Measurements from ENCODE around the gene HSPB6. TPM values are rescaled to one million over a fixed set of nuclear protein-coding genes. Genes with fewer than 3 reads are reported as not detected.

The HSPB6 gene
- total RNA-seq, 1 donor, result not detected

GRCh38 chr19:35759697-35760096 is 2.9 kb upstream of the HSPB6 start:
- H3K4me3 ChIP-seq (ENCODE audit: low read length), result no peak overlapping the region
- peaks cover 9% of the 10 kb centered on the region for H3K27me3 ChIP-seq (ENCODE audit: insufficient read depth, low read length)
- peaks cover 34% of the 10 kb centered on the region for H3K4me1 ChIP-seq (ENCODE audit: insufficient read depth, low read length)
- H3K9me3 ChIP-seq (ENCODE audit: low read depth, low read length), result no peaks in the 10 kb centered on the region

- Histone ChIP-seq H3K27me3 (ENCODE audit: insufficient read depth, low read length) (peaks cover 9% of the 10 kb centered on the region), H3K4me3 (ENCODE audit: low read length) (peak within 1 kb of the TSS; percentile 93), H3K4me1 (ENCODE audit: insufficient read depth, low read length) (peaks cover 34% of the 10 kb centered on the region), H3K9me3 (ENCODE audit: low read depth, low read length) (no peaks in the 10 kb centered on the region)
Observed at GRCh38 chr19:35757749-35758608, 1.1 kb upstream of the HSPB6 start, which contains the start of gene PROSER3. TSS of gene PROSER3 (plus strand) at chr19:35758176. CDS start at chr19:35758216, 40 bp downstream.

- H3K4me3 ChIP-seq (ENCODE audit: low read length), result peak overlapping the region; percentile 93
- H3K9me3 ChIP-seq (ENCODE audit: low read depth, low read length), result no peaks in the 10 kb centered on the region
- H3K4me1 ChIP-seq (ENCODE audit: insufficient read depth, low read length), result peaks cover 34% of the 10 kb centered on the region
- H3K27me3 ChIP-seq (ENCODE audit: insufficient read depth, low read length), result peaks cover 9% of the 10 kb centered on the region
Observed at GRCh38 chr19:35757231-35757748, 461 bp upstream of the HSPB6 start.

GRCh38 chr19:35755550-35756376 is 1.1 kb downstream of the HSPB6 start:
- peaks cover 34% of the 10 kb centered on the region for H3K4me1 ChIP-seq (ENCODE audit: insufficient read depth, low read length)
- no peak overlapping the region for H3K4me3 ChIP-seq (ENCODE audit: low read length)
- H3K27me3 ChIP-seq (ENCODE audit: insufficient read depth, low read length), result peaks cover 9% of the 10 kb centered on the region
- H3K9me3 ChIP-seq (ENCODE audit: low read depth, low read length), result no peaks in the 10 kb centered on the region

- Histone ChIP-seq H3K4me1 (ENCODE audit: insufficient read depth, low read length) (peaks cover 34% of the 10 kb centered on the region), H3K4me3 (ENCODE audit: low read length) (no peak overlapping the region), H3K27me3 (ENCODE audit: insufficient read depth, low read length) (peaks cover 9% of the 10 kb centered on the region), H3K9me3 (ENCODE audit: low read depth, low read length) (no peaks in the 10 kb centered on the region)
Observed at GRCh38 chr19:35755131-35755549, 1.7 kb downstream of the HSPB6 start.

GRCh38 chr19:35754370-35755130 is 2.3 kb downstream of the HSPB6 start:
- peaks cover 9% of the 10 kb centered on the region for H3K27me3 ChIP-seq (ENCODE audit: insufficient read depth, low read length)
- H3K4me3 ChIP-seq (ENCODE audit: low read length), result no peak overlapping the region
- peaks cover 34% of the 10 kb centered on the region for H3K4me1 ChIP-seq (ENCODE audit: insufficient read depth, low read length)
- no peaks in the 10 kb centered on the region for H3K9me3 ChIP-seq (ENCODE audit: low read depth, low read length)

GRCh38 chr19:35753634-35754369 is 3.0 kb downstream of the HSPB6 start:
- H3K4me3 ChIP-seq (ENCODE audit: low read length), result no peak overlapping the region
- H3K4me1 ChIP-seq (ENCODE audit: insufficient read depth, low read length), result peaks cover 36% of the 10 kb centered on the region
- peaks cover 9% of the 10 kb centered on the region for H3K27me3 ChIP-seq (ENCODE audit: insufficient read depth, low read length)
- no peaks in the 10 kb centered on the region for H3K9me3 ChIP-seq (ENCODE audit: low read depth, low read length)

- Histone ChIP-seq H3K4me3 (ENCODE audit: low read length) (no peak overlapping the region), H3K27me3 (ENCODE audit: insufficient read depth, low read length) (peaks cover 9% of the 10 kb centered on the region), H3K4me1 (ENCODE audit: insufficient read depth, low read length) (peaks cover 36% of the 10 kb centered on the region), H3K9me3 (ENCODE audit: low read depth, low read length) (no peaks in the 10 kb centered on the region)
Observed at GRCh38 chr19:35752746-35753350, 4.0 kb downstream of the HSPB6 start.

- no peaks in the 10 kb centered on the region for H3K9me3 ChIP-seq (ENCODE audit: low read depth, low read length)
- H3K4me1 ChIP-seq (ENCODE audit: insufficient read depth, low read length), result peaks cover 34% of the 10 kb centered on the region
- H3K27me3 ChIP-seq (ENCODE audit: insufficient read depth, low read length), result peaks cover 9% of the 10 kb centered on the region
- H3K4me3 ChIP-seq (ENCODE audit: low read length), result no peak overlapping the region
Observed at GRCh38 chr19:35751839-35752745, 4.7 kb downstream of the HSPB6 start.

- Histone ChIP-seq H3K4me1 (ENCODE audit: insufficient read depth, low read length) (peaks cover 29% of the 10 kb centered on the region), H3K27me3 (ENCODE audit: insufficient read depth, low read length) (no peaks in the 10 kb centered on the region), H3K9me3 (ENCODE audit: low read depth, low read length) (no peaks in the 10 kb centered on the region), H3K4me3 (ENCODE audit: low read length) (no peak overlapping the region)
Observed at GRCh38 chr19:35750167-35750566, 6.7 kb downstream of the HSPB6 start.

GRCh38 chr19:35748106-35749020 is 8.5 kb downstream of the HSPB6 start, which contains the start of gene LIN37:
TSS of gene LIN37 (plus strand) at chr19:35748576. CDS start at chr19:35748725, 149 bp downstream.
- H3K4me3 ChIP-seq (ENCODE audit: low read length), result peak within 1 kb of the TSS; percentile 75
- peaks cover 41% of the 10 kb centered on the region for H3K4me1 ChIP-seq (ENCODE audit: insufficient read depth, low read length)
- no peaks in the 10 kb centered on the region for H3K9me3 ChIP-seq (ENCODE audit: low read depth, low read length)
- no peaks in the 10 kb centered on the region for H3K27me3 ChIP-seq (ENCODE audit: insufficient read depth, low read length)

GRCh38 chr19:35746531-35746930 is 10.3 kb downstream of the HSPB6 start:
- no peak overlapping the region for H3K4me3 ChIP-seq (ENCODE audit: low read length)
- H3K9me3 ChIP-seq (ENCODE audit: low read depth, low read length), result no peaks in the 10 kb centered on the region
- peaks cover 60% of the 10 kb centered on the region for H3K4me1 ChIP-seq (ENCODE audit: insufficient read depth, low read length)
- no peaks in the 10 kb centered on the region for H3K27me3 ChIP-seq (ENCODE audit: insufficient read depth, low read length)
